ENCODE measurements around the gene ALKBH8. TPM values are rescaled to one million over a fixed set of nuclear protein-coding genes. Genes with fewer than 3 reads are reported as not detected.
A peak's percentile ranks its signal among the peaks of the same experiment; 100 is the strongest.

Gene ALKBH8
- total RNA-seq, 1 donor from 2014 or later = 13.0 TPM

DNA sequence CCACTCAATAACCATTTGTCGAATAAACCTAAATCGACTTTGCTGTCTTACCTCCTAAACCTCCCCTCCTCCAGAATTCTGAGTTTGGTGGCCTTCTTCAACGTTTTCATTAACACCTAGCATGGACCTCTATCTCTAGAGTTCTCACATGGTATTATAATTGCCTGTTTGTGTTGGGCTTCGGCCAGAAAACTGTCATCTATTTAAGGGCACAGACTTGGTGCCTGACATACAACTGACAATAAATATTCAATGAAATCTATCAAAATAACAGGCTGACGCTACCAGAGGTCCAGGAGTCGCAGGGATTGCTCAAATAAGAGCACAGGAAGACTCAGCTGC lies 687 bp downstream of the ALKBH8 start:
- Mint-ChIP-seq H3K27ac (ENCODE audit: unreplicated experiment) (peak overlapping the region; percentile 38), H3K9me3 (ENCODE audit: unreplicated experiment) (no peaks in the 10 kb centered on the region), H3K4me3 (ENCODE audit: unreplicated experiment) (peak overlapping the region; percentile 97), H3K36me3 (ENCODE audit: low read depth, unreplicated experiment) (no peaks in the 10 kb centered on the region), H3K27me3 (ENCODE audit: low read depth, unreplicated experiment) (no peaks in the 10 kb centered on the region), H3K4me1 (ENCODE audit: low read depth, unreplicated experiment) (peaks cover 27% of the 10 kb centered on the region)
- Histone ChIP-seq H3K4me1 (ENCODE audit: insufficient read depth, low read length) (peaks cover 36% of the 10 kb centered on the region), H3K27me3 (ENCODE audit: insufficient read depth, low read length) (no peaks in the 10 kb centered on the region), H3K9ac (ENCODE audit: low read length) (peak overlapping the region; percentile 91), H3K79me2 (ENCODE audit: insufficient read depth, low read length) (peaks cover 33% of the 10 kb centered on the region), H3K36me3 (ENCODE audit: insufficient read depth, low read length) (no peaks in the 10 kb centered on the region), H3K9me3 (ENCODE audit: insufficient read depth, low read depth, low read length) (no peaks in the 10 kb centered on the region), H3K27ac (ENCODE audit: low read depth, low read length) (peak overlapping the region; percentile 87), H4K20me1 (ENCODE audit: insufficient read depth, low read length) (no peaks in the 10 kb centered on the region), H3K4me3 (ENCODE audit: insufficient read depth, low read depth, low read length) (peak overlapping the region; percentile 99), H3K4me2 (ENCODE audit: low read length) (peak overlapping the region; percentile 86), H2AFZ (ENCODE audit: low read depth, low read length) (peak overlapping the region; percentile 100)
- no peak for DNase-seq (ENCODE audit: low read depth)
- TF ChIP-seq EZH2 (IDR thresholded peaks at IDR 0.05; ENCODE audit: insufficient read depth, low read length) = no peak
- TF ChIP-seq, protein P1, sequence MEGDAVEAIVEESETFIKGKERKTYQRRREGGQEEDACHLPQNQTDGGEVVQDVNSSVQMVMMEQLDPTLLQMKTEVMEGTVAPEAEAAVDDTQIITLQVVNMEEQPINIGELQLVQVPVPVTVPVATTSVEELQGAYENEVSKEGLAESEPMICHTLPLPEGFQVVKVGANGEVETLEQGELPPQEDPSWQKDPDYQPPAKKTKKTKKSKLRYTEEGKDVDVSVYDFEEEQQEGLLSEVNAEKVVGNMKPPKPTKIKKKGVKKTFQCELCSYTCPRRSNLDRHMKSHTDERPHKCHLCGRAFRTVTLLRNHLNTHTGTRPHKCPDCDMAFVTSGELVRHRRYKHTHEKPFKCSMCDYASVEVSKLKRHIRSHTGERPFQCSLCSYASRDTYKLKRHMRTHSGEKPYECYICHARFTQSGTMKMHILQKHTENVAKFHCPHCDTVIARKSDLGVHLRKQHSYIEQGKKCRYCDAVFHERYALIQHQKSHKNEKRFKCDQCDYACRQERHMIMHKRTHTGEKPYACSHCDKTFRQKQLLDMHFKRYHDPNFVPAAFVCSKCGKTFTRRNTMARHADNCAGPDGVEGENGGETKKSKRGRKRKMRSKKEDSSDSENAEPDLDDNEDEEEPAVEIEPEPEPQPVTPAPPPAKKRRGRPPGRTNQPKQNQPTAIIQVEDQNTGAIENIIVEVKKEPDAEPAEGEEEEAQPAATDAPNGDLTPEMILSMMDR (IDR thresholded peaks at IDR 0.05; ENCODE audit: insufficient read depth, low read depth, low read length) = no peak
- FAIRE-seq = no peak

DNA sequence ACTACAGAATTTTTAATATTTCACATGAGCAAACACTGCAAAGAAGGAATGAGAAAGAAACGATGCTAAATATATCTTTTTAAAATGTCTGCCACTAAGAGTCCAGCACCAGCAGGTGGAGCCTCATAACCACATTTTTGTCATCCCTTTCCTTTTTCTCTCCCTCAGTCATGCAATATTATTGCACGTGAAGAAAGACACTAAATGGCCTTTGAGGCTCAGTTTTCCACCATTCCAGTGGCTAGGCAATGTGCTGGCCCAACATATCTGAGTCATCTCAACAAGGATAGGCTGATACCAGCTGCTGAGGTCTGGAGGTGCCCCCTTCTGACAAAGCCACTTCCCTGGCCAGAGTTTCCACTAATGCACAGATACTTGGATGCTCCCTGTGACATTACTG lies 1.8 kb downstream of the ALKBH8 start:
- H3K4me3 Mint-ChIP-seq (ENCODE audit: unreplicated experiment) = peak overlapping the region; percentile 27
- H3K79me2 ChIP-seq (ENCODE audit: insufficient read depth, low read length) = peaks cover 33% of the 10 kb centered on the region
- TF ChIP-seq, protein P1 (IDR thresholded peaks at IDR 0.05; ENCODE audit: insufficient read depth, low read depth, low read length) = peak; percentile 80
- TF ChIP-seq EZH2 (IDR thresholded peaks at IDR 0.05; ENCODE audit: insufficient read depth, low read length) = no peak
- H3K9me3 Mint-ChIP-seq (ENCODE audit: unreplicated experiment) = no peaks in the 10 kb centered on the region
- H3K27me3 Mint-ChIP-seq (ENCODE audit: low read depth, unreplicated experiment) = no peaks in the 10 kb centered on the region
- H3K4me3 ChIP-seq (ENCODE audit: insufficient read depth, low read depth, low read length) = no peak overlapping the region
- peaks cover 36% of the 10 kb centered on the region for H3K4me1 ChIP-seq (ENCODE audit: insufficient read depth, low read length)
- peak overlapping the region; percentile 3 for H3K27ac Mint-ChIP-seq (ENCODE audit: unreplicated experiment)
- peak overlapping the region; percentile 65 for H3K9ac ChIP-seq (ENCODE audit: low read length)
- peaks cover 27% of the 10 kb centered on the region for H3K4me1 Mint-ChIP-seq (ENCODE audit: low read depth, unreplicated experiment)
- no peaks in the 10 kb centered on the region for H3K9me3 ChIP-seq (ENCODE audit: insufficient read depth, low read depth, low read length)
- no peaks in the 10 kb centered on the region for H3K36me3 ChIP-seq (ENCODE audit: insufficient read depth, low read length)
- no peaks in the 10 kb centered on the region for H3K27me3 ChIP-seq (ENCODE audit: insufficient read depth, low read length)
- H2AFZ ChIP-seq (ENCODE audit: low read depth, low read length) = no peak overlapping the region
- H3K27ac ChIP-seq (ENCODE audit: low read depth, low read length) = peak overlapping the region; percentile 88
- H4K20me1 ChIP-seq (ENCODE audit: insufficient read depth, low read length) = no peaks in the 10 kb centered on the region
- peak; percentile 49 for DNase-seq (ENCODE audit: low read depth)
- peak overlapping the region; percentile 86 for H3K4me2 ChIP-seq (ENCODE audit: low read length)
- peaks cover 2% of the 10 kb centered on the region for H3K36me3 Mint-ChIP-seq (ENCODE audit: low read depth, unreplicated experiment)
- FAIRE-seq = peak; percentile 83

DNA sequence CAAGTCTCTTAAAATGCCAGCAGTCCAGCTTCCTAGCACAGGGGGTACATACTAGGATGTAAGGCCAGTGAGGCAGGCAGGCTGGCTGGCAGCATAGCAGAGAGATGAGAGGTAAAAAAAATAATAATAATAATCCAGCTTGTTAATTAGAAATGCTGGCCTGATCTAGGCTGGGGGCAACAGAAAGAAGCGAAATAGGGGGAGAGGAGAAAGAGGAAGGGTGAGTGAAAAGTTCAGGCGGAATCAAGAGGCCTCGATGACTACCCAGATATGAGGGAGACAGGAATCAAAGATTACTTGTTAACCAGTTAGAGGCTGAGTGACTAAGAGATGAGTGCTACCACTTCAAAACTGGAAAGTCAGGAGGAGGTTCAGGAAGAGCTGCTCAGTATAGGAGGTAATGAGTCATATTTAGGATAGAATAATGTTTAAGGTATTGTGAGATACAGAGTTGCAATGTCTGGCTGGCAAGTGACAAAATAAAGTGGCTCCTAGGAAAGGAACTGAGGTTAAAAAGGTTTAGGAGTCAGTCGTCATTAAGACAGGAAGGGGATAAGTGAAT lies 2.8 kb downstream of the ALKBH8 start:
- Mint-ChIP-seq H3K36me3 (ENCODE audit: low read depth, unreplicated experiment) (peaks cover 2% of the 10 kb centered on the region), H3K4me1 (ENCODE audit: low read depth, unreplicated experiment) (peaks cover 27% of the 10 kb centered on the region), H3K27me3 (ENCODE audit: low read depth, unreplicated experiment) (no peaks in the 10 kb centered on the region), H3K27ac (ENCODE audit: unreplicated experiment) (peak overlapping the region; percentile 75), H3K9me3 (ENCODE audit: unreplicated experiment) (no peaks in the 10 kb centered on the region), H3K4me3 (ENCODE audit: unreplicated experiment) (no peak overlapping the region)
- H3K9me3 ChIP-seq (ENCODE audit: insufficient read depth, low read depth, low read length) = no peaks in the 10 kb centered on the region
- peaks cover 33% of the 10 kb centered on the region for H3K79me2 ChIP-seq (ENCODE audit: insufficient read depth, low read length)
- no peak overlapping the region for H2AFZ ChIP-seq (ENCODE audit: low read depth, low read length)
- H3K36me3 ChIP-seq (ENCODE audit: insufficient read depth, low read length) = no peaks in the 10 kb centered on the region
- H3K9ac ChIP-seq (ENCODE audit: low read length) = peak overlapping the region; percentile 65
- TF ChIP-seq, protein P1 (IDR thresholded peaks at IDR 0.05; ENCODE audit: insufficient read depth, low read depth, low read length) = no peak
- no peak for TF ChIP-seq EZH2 (IDR thresholded peaks at IDR 0.05; ENCODE audit: insufficient read depth, low read length)
- peak overlapping the region; percentile 18 for H3K4me3 ChIP-seq (ENCODE audit: insufficient read depth, low read depth, low read length)
- H4K20me1 ChIP-seq (ENCODE audit: insufficient read depth, low read length) = no peaks in the 10 kb centered on the region
- DNase-seq (ENCODE audit: low read depth) (peak; percentile 91), FAIRE-seq (peak; percentile 85)
- peaks cover 36% of the 10 kb centered on the region for H3K4me1 ChIP-seq (ENCODE audit: insufficient read depth, low read length)
- peak overlapping the region; percentile 86 for H3K4me2 ChIP-seq (ENCODE audit: low read length)
- peak overlapping the region; percentile 88 for H3K27ac ChIP-seq (ENCODE audit: low read depth, low read length)
- no peaks in the 10 kb centered on the region for H3K27me3 ChIP-seq (ENCODE audit: insufficient read depth, low read length)
